ENCODE measurements around the gene MAD1L1.

The MAD1L1 gene

DNA sequence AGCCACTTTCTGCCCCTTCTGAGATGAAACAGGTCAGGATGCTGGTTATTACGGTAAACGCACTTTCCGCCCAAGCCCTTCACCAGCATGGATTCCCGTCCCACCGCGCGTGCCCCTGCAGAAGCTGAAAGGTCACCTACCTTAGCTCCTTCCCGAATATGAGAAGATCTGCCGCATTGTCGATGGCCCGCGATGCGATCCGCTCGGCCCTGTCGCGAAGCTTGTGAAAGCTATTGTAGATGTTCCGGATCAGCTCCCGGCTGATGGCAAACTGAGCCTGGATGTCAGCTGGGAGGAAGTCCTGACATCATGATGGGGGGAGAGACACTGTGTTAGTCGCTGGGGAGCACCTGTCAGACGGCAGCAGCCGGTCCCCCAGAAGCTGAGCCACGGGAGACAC, 31.4 kb upstream of the MAD1L1 start:
- POLR2A ChIA-PET = no interaction called here

GRCh38 chr7:2263176-2263575, 30.4 kb upstream of the MAD1L1 start:
- Histone ChIP-seq H3K4me1 (ENCODE audit: control insufficient read depth, insufficient read depth, low read length) (no peaks in the 10 kb centered on the region), H3K27ac (ENCODE audit: extremely low read depth, low read depth, low read length) (no peak overlapping the region), H3K9me3 (ENCODE audit: control insufficient read depth, insufficient read depth, low read depth, low read length) (no peaks in the 10 kb centered on the region), H3K36me3 (ENCODE audit: control insufficient read depth in 2 of 2, insufficient read depth in 1 of 2, low read length in 2 of 2) (peaks cover 0 to 6% of the 10 kb centered on the region in 2 experiments; a peak in 1 of 3 replicates), H3K4me3 (ENCODE audit: low read depth, low read length) (no peak overlapping the region)
- CTCF ChIA-PET = no interaction called here
- TF ChIP-seq TSHZ1 (tag by site-specific recombination; IDR thresholded peaks at IDR 0.05; ENCODE audit: borderline replicate concordance) = no peak
- POLR2A ChIA-PET = no interaction called here

More for the DNA sequence above, 31.4 kb upstream of the MAD1L1 start:
- no peak for TF ChIP-seq ZNF214 (tag by site-specific recombination; IDR thresholded peaks at IDR 0.05; ENCODE audit: borderline replicate concordance)
- no peak for TF ChIP-seq ZNF707 (tag by site-specific recombination; IDR thresholded peaks at IDR 0.05)
- no peak for TF ChIP-seq ZNF112 (tag by site-specific recombination; IDR thresholded peaks at IDR 0.05)
- TF ChIP-seq, protein P1, sequence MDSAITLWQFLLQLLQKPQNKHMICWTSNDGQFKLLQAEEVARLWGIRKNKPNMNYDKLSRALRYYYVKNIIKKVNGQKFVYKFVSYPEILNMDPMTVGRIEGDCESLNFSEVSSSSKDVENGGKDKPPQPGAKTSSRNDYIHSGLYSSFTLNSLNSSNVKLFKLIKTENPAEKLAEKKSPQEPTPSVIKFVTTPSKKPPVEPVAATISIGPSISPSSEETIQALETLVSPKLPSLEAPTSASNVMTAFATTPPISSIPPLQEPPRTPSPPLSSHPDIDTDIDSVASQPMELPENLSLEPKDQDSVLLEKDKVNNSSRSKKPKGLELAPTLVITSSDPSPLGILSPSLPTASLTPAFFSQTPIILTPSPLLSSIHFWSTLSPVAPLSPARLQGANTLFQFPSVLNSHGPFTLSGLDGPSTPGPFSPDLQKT (IDR thresholded peaks at IDR 0.05; ENCODE audit: borderline replicate concordance, low read depth, low read length) = no peak
- TF ChIP-seq ZNF157 (tag by site-specific recombination; IDR thresholded peaks at IDR 0.05) = no peak
- no peak for TF ChIP-seq ZNF530 (tag by site-specific recombination; IDR thresholded peaks at IDR 0.05; ENCODE audit: low read depth)
- no peak for TF ChIP-seq ZXDB (tag by site-specific recombination; IDR thresholded peaks at IDR 0.05)
- no peak for TF ChIP-seq YY2 (tag by site-specific recombination; IDR thresholded peaks at IDR 0.05)
- TF ChIP-seq SETDB1 (IDR thresholded peaks at IDR 0.05; ENCODE audit: insufficient read length, low read length) = no peak
- TF ChIP-seq ZNF311 (tag by site-specific recombination; IDR thresholded peaks at IDR 0.05; ENCODE audit: borderline replicate concordance) = no peak
- no peak for TF ChIP-seq ZBTB44 (tag by site-specific recombination; IDR thresholded peaks at IDR 0.05)
- no peak for TF ChIP-seq FEZF1 (tag by site-specific recombination; IDR thresholded peaks at IDR 0.05)
- no peak for TF ChIP-seq ZNF239 (tag by site-specific recombination; IDR thresholded peaks at IDR 0.05)
- TF ChIP-seq ZNF132 (tag by site-specific recombination; IDR thresholded peaks at IDR 0.05; ENCODE audit: borderline replicate concordance) = no peak
- no peak for TF ChIP-seq ZNF571 (tag by site-specific recombination; IDR thresholded peaks at IDR 0.05)
- TF ChIP-seq ZNF664 (tag by site-specific recombination; IDR thresholded peaks at IDR 0.05) = no peak
- Histone ChIP-seq H3K36me3 (ENCODE audit: control insufficient read depth in 2 of 2, insufficient read depth in 1 of 2, low read length in 2 of 2) (peaks cover 0 to 6% of the 10 kb centered on the region in 2 experiments; a peak in 1 of 3 replicates), H3K4me1 (ENCODE audit: control insufficient read depth, insufficient read depth, low read length) (no peaks in the 10 kb centered on the region), H3K27ac (ENCODE audit: extremely low read depth, low read depth, low read length) (no peak overlapping the region), H3K9me3 (ENCODE audit: control insufficient read depth, insufficient read depth, low read depth, low read length) (no peaks in the 10 kb centered on the region), H3K4me3 (ENCODE audit: low read depth, low read length) (no peak overlapping the region)
- CTCF ChIA-PET = no interaction called here

All from HEK293 (cell line).